GM12878 (cell line): ENCODE measurements around the gene LTB4R. TPM values are rescaled to one million over a fixed set of nuclear protein-coding genes. Genes with fewer than 3 reads are reported as not detected.
A peak's percentile ranks its signal among the peaks of the same experiment; 100 is the strongest.

Experiments
- BCL3 ChIP-seq: IDR thresholded peaks from 2 replicates; pipeline ENCODE4 v1.6.1; 2011; ENCODE audit warnings: borderline replicate concordance, low read depth, mild to moderate bottlenecking, moderate library complexity, low read length; ENCODE audit not compliant: insufficient read depth, poor library complexity, severe bottlenecking
- BRCA1 ChIP-seq: IDR thresholded peaks from 2 replicates; pipeline ENCODE4 v1.6.1; 2011; ENCODE audit warnings: low read depth, low read length, improper control_type of control experiment
- HSF1 ChIP-seq: fragments of 150-350 bp; IDR thresholded peaks from 2 replicates; pipeline ENCODE4 v1.6.1; 2014; ENCODE audit warnings: mild to moderate bottlenecking, low read depth, low read length
- IKZF2 ChIP-seq, 2 experiments: fragments of 450-650 bp; IDR thresholded peaks; 2 replicates each; pipeline ENCODE4 v1.6.1; 2017; ENCODE audit warnings: mild to moderate bottlenecking in 2 of 2, moderate library complexity in 2 of 2
- KAT2A ChIP-seq: conservative IDR thresholded peaks from 2 replicates; pipeline ENCODE4 v1.6.1; 2011; ENCODE audit warnings: low read depth, low read length; ENCODE audit not compliant: control insufficient read depth
- NFYB ChIP-seq: IDR thresholded peaks from 2 replicates; pipeline ENCODE4 v1.6.1; 2011; ENCODE audit warnings: low read depth, mild to moderate bottlenecking, low read length, improper control_type of control experiment, moderate library complexity; ENCODE audit not compliant: insufficient read depth
- NR2C1 ChIP-seq: fragments of 450-650 bp; IDR thresholded peaks from 2 replicates; pipeline ENCODE4 v1.6.1; 2017; ENCODE audit warnings: antibody characterized with exemption, mild to moderate bottlenecking, moderate library complexity
- PRDM15 ChIP-seq: fragments of 450-650 bp; formaldehyde crosslinking; IDR thresholded peaks from 2 replicates; pipeline ENCODE4 v1.4.0; 2020; ENCODE audit warnings: mild to moderate bottlenecking, moderate library complexity
- RELB ChIP-seq: fragments of 450-650 bp; IDR thresholded peaks from 2 replicates; pipeline ENCODE4 v1.6.1; 2017; ENCODE audit warnings: low read depth, mild to moderate bottlenecking, moderate library complexity
- SIX5 ChIP-seq: IDR thresholded peaks from 2 replicates; pipeline ENCODE4 v1.6.1; 2011; ENCODE audit warnings: mild to moderate bottlenecking, low read depth, low read length, moderate library complexity; ENCODE audit not compliant: severe bottlenecking
- STAT3 ChIP-seq: IDR thresholded peaks from 2 replicates; pipeline ENCODE4 v1.6.1; 2011; ENCODE audit warnings: low read depth, low read length, improper control_type of control experiment
- ZBED1 ChIP-seq: IDR thresholded peaks from 2 replicates; pipeline ENCODE4 v1.6.1; 2016; ENCODE audit warnings: borderline replicate concordance
- ZBTB11 ChIP-seq: fragments of 450-650 bp; formaldehyde crosslinking; IDR thresholded peaks from 2 replicates; pipeline ENCODE4 v1.5.0; 2022; ENCODE audit warnings: mild to moderate bottlenecking, missing genetic modification characterization
- ZBTB4 ChIP-seq: fragments of 450-650 bp; formaldehyde crosslinking; IDR thresholded peaks from 2 replicates; pipeline ENCODE4 v1.4.0; 2022; ENCODE audit warnings: mild to moderate bottlenecking, moderate library complexity
- polyA plus RNA-seq, 11 experiments: library from polyadenylated mRNA; depleted of rRNA in 4 of 11; unstranded in 6 of 11; stranded (reverse) in 5 of 11; fragments of >200 nt; fragmentation: Nextera tagmentation in 4 of 11; fragmentation: Illumina TruSeq in 1 of 11; extraction: Ambion mirVana in 4 of 11; extraction: Trizol in 1 of 11; gene quantifications; 1 replicate in 1 of 11; 2 replicates in 10 of 11; pipeline versions ENCODE4 v1.2.1 to v1.2.3, GENCODE V29; 2011 to 2016; ENCODE audit warnings: inconsistent platforms in 2 of 11, missing spikeins in 2 of 11, low read depth in 1 of 11
- total RNA-seq, 4 experiments: library from RNA; depleted of rRNA in 3 of 4; stranded (reverse); fragments of >200 nt in 3 of 4; fragmentation: Illumina TruSeq in 1 of 4; extraction: Trizol in 1 of 4; gene quantifications; 2 replicates each; pipeline versions ENCODE4 v1.2.1 to v1.2.3, GENCODE V29; 2013 to 2021

Gene LTB4R
- total and polyA plus RNA-seq, 10 of the 15 experiments (the other 5 are each of a cell fraction or from before 2014, with no cell fraction given) = 1.2 to 14.0 (median 4.0) TPM

- TF ChIP-seq ZBTB4 (CRISPR knock-in tag) = no peak
- TF ChIP-seq PRDM15 (CRISPR knock-in tag) = no peak
- no peak for TF ChIP-seq BRCA1
- no peak for TF ChIP-seq KAT2A
- peak; percentile 68; the same call in 1 of the 2 replicates for TF ChIP-seq ZBED1
- no peak for TF ChIP-seq NFYB
- no peak for TF ChIP-seq ZBTB11 (CRISPR knock-in tag)
- TF ChIP-seq STAT3 = no peak
- TF ChIP-seq RELB = peak; percentile 87
- TF ChIP-seq HSF1 = no peak
- peak; percentile 98 for TF ChIP-seq IKZF2 (IDR thresholded peaks at IDR 0.05)
- no peak for TF ChIP-seq NR2C1
- peak; percentile 27 for TF ChIP-seq BCL3
- TF ChIP-seq SIX5 = no peak
Observed at GRCh38 chr14:24274101-24274543, 37.2 kb upstream of the LTB4R start (continued).
